Measurements from ENCODE around the gene MET. TPM values are rescaled to one million over a fixed set of nuclear protein-coding genes. Genes with fewer than 3 reads are reported as not detected.

Gene MET
- total and polyA plus RNA-seq, 2 of the 8 experiments (the other 6 are each of a cell fraction or from before 2014, with no cell fraction given), result 3.5 to 12.9 TPM

DNA sequence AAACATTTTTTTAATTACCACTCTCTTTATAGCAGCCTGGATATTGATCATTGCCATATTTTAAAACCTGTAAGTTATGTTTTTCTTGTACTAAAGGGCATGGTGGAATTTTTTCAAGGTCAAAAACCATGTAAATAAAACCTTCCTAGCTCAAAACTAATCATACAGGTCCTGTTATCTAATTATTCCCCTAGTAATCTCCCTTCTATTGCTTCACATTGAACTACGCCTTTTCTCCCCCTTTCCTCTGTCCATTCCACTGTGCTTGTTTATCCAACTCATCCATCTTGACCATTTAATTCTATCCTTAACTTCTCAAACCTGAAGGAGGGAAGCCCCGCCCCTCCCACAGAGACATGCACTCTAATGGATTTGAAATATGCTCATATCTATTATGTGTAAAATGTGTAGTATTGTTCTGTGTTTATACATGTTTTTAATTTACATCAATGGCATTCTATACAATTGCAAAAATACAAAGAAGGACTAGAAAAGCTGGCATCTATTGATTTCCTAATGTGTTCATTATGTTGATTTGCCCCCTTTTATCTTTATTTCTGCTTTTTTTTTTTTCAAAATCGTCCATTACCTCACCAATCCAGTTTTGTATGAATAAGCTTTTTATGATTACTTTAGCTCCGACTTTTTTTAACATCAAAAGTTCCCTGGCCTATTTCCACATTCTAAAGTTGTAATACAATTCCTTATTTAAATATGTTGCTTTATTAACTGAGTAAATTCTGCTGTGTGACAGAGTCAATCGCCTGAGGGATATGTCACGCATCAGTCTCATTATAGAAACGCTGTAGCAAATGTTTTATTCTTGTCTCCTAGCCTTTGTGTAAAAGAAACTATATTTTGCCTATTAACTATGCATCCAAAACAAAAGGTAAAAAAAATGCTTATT is 61.0 kb downstream of the MET start:
- Histone ChIP-seq H4K5ac (ENCODE audit: insufficient read length, low read depth, low read length) (no peak overlapping the region), H3K27ac (ENCODE audit: low read depth, low read length) (no peak overlapping the region), H2BK20ac (ENCODE audit: low read length) (no peak overlapping the region), H2AK5ac (ENCODE audit: low read depth, low read length) (no peak overlapping the region), H3K36me3 (ENCODE audit: control insufficient read depth in 2 of 4, insufficient read depth in 4 of 4, low read length in 3 of 4) (no peaks in the 10 kb centered on the region), H4K20me1 (replicated peaks in 1 of 2; ENCODE audit: control insufficient read depth in 1 of 2, insufficient read depth in 2 of 2, low read length in 2 of 2) (no peaks in the 10 kb centered on the region), H2BK5ac (ENCODE audit: low read depth, low read length) (no peak overlapping the region), H3K79me1 (ENCODE audit: low read depth, low read length) (no peaks in the 10 kb centered on the region), H2BK12ac (ENCODE audit: low read depth, low read length) (no peak overlapping the region), H2AFZ (ENCODE audit: low read length) (no peak overlapping the region), H3K9ac (replicated peaks in 1 of 4; ENCODE audit: extremely low read depth in 1 of 4, low read depth in 3 of 4, low read length in 3 of 4) (no peak overlapping the region), H4K91ac (replicated peaks; ENCODE audit: insufficient read length, low read length) (no peak overlapping the region), H3K23me2 (ENCODE audit: low read depth, low read length) (no peaks in the 10 kb centered on the region), H4K8ac (ENCODE audit: extremely low read depth, insufficient read depth, low read length) (no peak overlapping the region), H3K23ac (ENCODE audit: insufficient read length) (no peak overlapping the region), H3K4me2 (ENCODE audit: insufficient read depth in 1 of 2, low read depth in 2 of 2, low read length in 2 of 2) (no peak overlapping the region), H3K9me3 (ENCODE audit: insufficient read depth in 2 of 2, low read depth in 1 of 2, low read length in 1 of 2) (no peaks in the 10 kb centered on the region), H3K4ac (replicated peaks; ENCODE audit: insufficient read length, low read depth, low read length) (no peak overlapping the region), H3K4me1 (replicated peaks in 1 of 4; ENCODE audit: control insufficient read depth in 3 of 4, insufficient read depth in 4 of 4, low read length in 3 of 4) (peaks cover 0 to 8% (median 2%) of the 10 kb centered on the region in 4 experiments; a peak in 3 of 7 replicates), H3K79me2 (ENCODE audit: control insufficient read depth in 1 of 2, insufficient read depth in 2 of 2, low read length in 2 of 2) (no peaks in the 10 kb centered on the region), H2BK120ac (replicated peaks; ENCODE audit: low read depth, low read length) (no peak overlapping the region), H2BK15ac (ENCODE audit: low read length) (no peak overlapping the region), H3K4me3 (ENCODE audit: extremely low read depth in 1 of 4, insufficient read depth in 2 of 4, low read depth in 3 of 4, low read length in 4 of 4) (no peak overlapping the region), H3K18ac (ENCODE audit: extremely low read depth, low read length) (no peak overlapping the region), H3K27me3 (replicated peaks in 1 of 4; ENCODE audit: control insufficient read depth in 3 of 4, extremely low read depth in 1 of 4, insufficient read depth in 3 of 4, low read length in 3 of 4) (no peaks in the 10 kb centered on the region), H3K56ac (replicated peaks; ENCODE audit: insufficient read length, low read depth, low read length) (no peak overlapping the region), H3K14ac (ENCODE audit: insufficient read length) (no peak overlapping the region)
- TF ChIP-seq YY1 (IDR thresholded peaks at IDR 0.05; ENCODE audit: low read depth, low read length) (no peak), PHF8 (conservative IDR thresholded peaks at IDR 0.05; ENCODE audit: low read depth, low read length) (no peak), KDM5A (IDR thresholded peaks at IDR 0.05; ENCODE audit: low read length) (no peak), BRCA1 (IDR thresholded peaks at IDR 0.05; ENCODE audit: low read depth, low read length) (no peak), KDM1A (IDR thresholded peaks at IDR 0.05; ENCODE audit: borderline replicate concordance, low read length) (no peak), TBP (IDR thresholded peaks at IDR 0.05; ENCODE audit: low read depth, low read length) (no peak), HDAC6 (IDR thresholded peaks at IDR 0.05; ENCODE audit: low read depth, low read length) (no peak)
- TF ChIP-seq, protein P1, sequence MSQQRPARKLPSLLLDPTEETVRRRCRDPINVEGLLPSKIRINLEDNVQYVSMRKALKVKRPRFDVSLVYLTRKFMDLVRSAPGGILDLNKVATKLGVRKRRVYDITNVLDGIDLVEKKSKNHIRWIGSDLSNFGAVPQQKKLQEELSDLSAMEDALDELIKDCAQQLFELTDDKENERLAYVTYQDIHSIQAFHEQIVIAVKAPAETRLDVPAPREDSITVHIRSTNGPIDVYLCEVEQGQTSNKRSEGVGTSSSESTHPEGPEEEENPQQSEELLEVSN (IDR thresholded peaks at IDR 0.05), result no peak
- ChIA-PET CTCF (ENCODE audit: partially characterized antibody) (interaction anchor here (1.0 to 1.7 kb wide), 2 partner anchors 11 to 142 kb away, joined by 3 to 6 read pairs; no protein-coding TSS in a partner anchor), POLR2A (ENCODE audit: partially characterized antibody) (no interaction called here)
- WGBS, 2 experiments (ENCODE audit: extremely low coverage in 1 of 2, insufficient coverage in 1 of 2, insufficient read length in 1 of 2, insufficient replicate concordance in 2 of 2, low coverage in 1 of 2, low lambda C conversion rate in 2 of 2, missing lambda C conversion rate in 1 of 2), result 89% methylated on average over 7 of the region's 7 CpGs; no CpG with 5 or more reads in 1 of the 2 experiments
- FAIRE-seq (no peak), DNase-seq (ENCODE audit: low read depth in 1 of 2, low spot score in 2 of 2) (no peak)
